IMR-90 (cell line): ENCODE results near the gene ZNF609. TPM values are rescaled to one million over a fixed set of nuclear protein-coding genes. Genes with fewer than 3 reads are reported as not detected.

Source experiments
- ATAC-seq: fragments of 200-7000 bp; cut with Tn5 transposase; 2 replicates; pipeline ENCODE4 v1.9.1; 2020; ENCODE audit warnings: low read depth, mild to moderate bottlenecking, moderate library complexity
- BruUV-seq: library from RNA; stranded (reverse); fragments of 400-500 nt; replicated peaks from 2 replicates; lab custom pipeline; 2021; lab: Mats Ljungman, UMichigan
- CTCF ChIA-PET: fragments of 300-600 bp; formaldehyde crosslinking; extraction: SDS; loops from one replicate; lab custom pipeline; 2021; ENCODE audit warnings: antibody characterized with exemption; lab: Yijun Ruan, JAX
- POLR2A ChIA-PET: fragments of 300-600 bp; sonication (Branson Sonifier 250); formaldehyde crosslinking; loops from one replicate; lab custom pipeline; 2022; ENCODE audit warnings: antibody characterized with exemption; ENCODE audit not compliant: unreplicated experiment; lab: Charles Lee
- DNase-seq: peaks from one replicate; pipeline ENCODE4 v3.0.0; 2013
- H2AFZ ChIP-seq: replicated peaks from 2 replicates; pipeline ENCODE3; 2013; ENCODE audit warnings: low read length, mild to moderate bottlenecking; ENCODE audit not compliant: poor library complexity
- H2AK5ac ChIP-seq: 2 replicates; pipeline ENCODE4 v1.6.1; 2013; ENCODE audit warnings: low read depth, low read length, inconsistent platforms
- H2AK9ac ChIP-seq: replicated peaks from 2 replicates; pipeline ENCODE3; 2013; ENCODE audit warnings: mild to moderate bottlenecking, low read depth, low read length, moderate library complexity; ENCODE audit not compliant: poor library complexity
- H2BK120ac ChIP-seq: 2 replicates; pipeline ENCODE4 v1.6.1; 2013; ENCODE audit warnings: low read depth, low read length, inconsistent platforms
- H2BK15ac ChIP-seq: 3 replicates; pipeline ENCODE4 v1.6.1; 2013; ENCODE audit warnings: low read depth, low read length, inconsistent platforms
- H2BK20ac ChIP-seq: 2 replicates; pipeline ENCODE4 v1.6.1; 2013; ENCODE audit warnings: low read depth, mild to moderate bottlenecking, inconsistent platforms, low read length, moderate library complexity
- H2BK5ac ChIP-seq: 2 replicates; pipeline ENCODE4 v1.6.1; 2013; ENCODE audit warnings: mild to moderate bottlenecking, low read depth, low read length, inconsistent platforms; ENCODE audit not compliant: poor library complexity, severe bottlenecking
- H3K14ac ChIP-seq: replicated peaks from 2 replicates; pipeline ENCODE4 v1.6.1; 2013; ENCODE audit warnings: low read depth, low read length, inconsistent platforms
- H3K18ac ChIP-seq: 2 replicates; pipeline ENCODE4 v1.6.1; 2013; ENCODE audit warnings: low read depth, low read length, control low read depth
- H3K23ac ChIP-seq: 2 replicates; pipeline ENCODE4 v1.6.1; 2013; ENCODE audit warnings: low read depth, low read length, inconsistent platforms
- H3K27ac ChIP-seq: 2 replicates; pipeline ENCODE4 v1.5.1; 2013; ENCODE audit warnings: mild to moderate bottlenecking, control low read depth, low read length; ENCODE audit not compliant: insufficient read depth
- H3K27me3 ChIP-seq: 2 replicates; pipeline ENCODE4 v1.6.1; 2013; ENCODE audit warnings: low read length; ENCODE audit not compliant: control insufficient read depth, insufficient read depth
- H3K36me3 ChIP-seq: 2 replicates; pipeline ENCODE4 v1.6.1; 2013; ENCODE audit warnings: low read length, mixed read lengths; ENCODE audit not compliant: control insufficient read depth, insufficient read depth
- H3K4ac ChIP-seq: 2 replicates; pipeline ENCODE4 v1.6.1; 2013; ENCODE audit warnings: low read depth, low read length, inconsistent platforms
- H3K4me1 ChIP-seq: 2 replicates; pipeline ENCODE4 v1.6.1; 2013; ENCODE audit warnings: low read length, mixed read lengths; ENCODE audit not compliant: control insufficient read depth, insufficient read depth
- H3K4me2 ChIP-seq: 2 replicates; pipeline ENCODE4 v1.6.1; 2013; ENCODE audit warnings: low read depth, mild to moderate bottlenecking, control low read depth, low read length, moderate library complexity
- H3K4me3 ChIP-seq: 2 replicates; pipeline ENCODE4 v1.5.1; 2013; ENCODE audit warnings: low read depth, mild to moderate bottlenecking, control low read depth, low read length, moderate library complexity; ENCODE audit not compliant: insufficient read depth
- H3K56ac ChIP-seq: 2 replicates; pipeline ENCODE4 v1.6.1; 2013; ENCODE audit warnings: low read length, inconsistent platforms; ENCODE audit not compliant: insufficient read depth; ENCODE audit errors: extremely low read depth
- H3K79me1 ChIP-seq, 2 experiments: 2 replicates each; pipeline ENCODE4 v1.6.1; 2013; ENCODE audit warnings: low read length in 2 of 2, inconsistent platforms in 1 of 2, low read depth in 1 of 2
- H3K9ac ChIP-seq: 2 replicates; pipeline ENCODE4 v1.6.1; 2013; ENCODE audit warnings: low read depth, low read length, control low read depth
- H3K9me1 ChIP-seq: 2 replicates; pipeline ENCODE4 v1.6.1; 2013; ENCODE audit warnings: low read length, inconsistent platforms; ENCODE audit not compliant: insufficient read depth
- H3K9me3 ChIP-seq: 2 replicates; pipeline ENCODE4 v1.6.1; 2013; ENCODE audit warnings: low read length; ENCODE audit not compliant: control insufficient read depth, insufficient read depth
- H4K20me1 ChIP-seq: 2 replicates; pipeline ENCODE4 v1.6.1; 2013; ENCODE audit warnings: low read length, inconsistent platforms; ENCODE audit not compliant: insufficient read depth
- H4K5ac ChIP-seq: 2 replicates; pipeline ENCODE4 v1.6.1; 2013; ENCODE audit warnings: mild to moderate bottlenecking, low read depth, low read length, control low read depth
- H4K8ac ChIP-seq, 2 experiments: 2 replicates each; pipeline ENCODE4 v1.6.1; 2013; ENCODE audit warnings: low read depth in 2 of 2, low read length in 2 of 2, control low read depth in 1 of 2, inconsistent platforms in 1 of 2
- H4K91ac ChIP-seq: 2 replicates; pipeline ENCODE4 v1.6.1; 2013; ENCODE audit warnings: low read depth, low read length, inconsistent platforms; ENCODE audit not compliant: insufficient read depth
- BHLHE40 ChIP-seq: fragments of 150-350 bp; IDR thresholded peaks from 2 replicates; pipeline ENCODE4 v1.6.1; 2016; ENCODE audit warnings: mild to moderate bottlenecking, low read depth, low read length
- CEBPB ChIP-seq: IDR thresholded peaks from 2 replicates; pipeline ENCODE4 v1.6.1; 2012; ENCODE audit warnings: low read depth, low read length, improper control_type of control experiment
- CHD1 ChIP-seq: IDR thresholded peaks from 2 replicates; pipeline ENCODE4 v1.6.1; 2012; ENCODE audit warnings: low read depth, low read length, improper control_type of control experiment
- CTCF ChIP-seq: conservative IDR thresholded peaks from 2 replicates; pipeline ENCODE4 v1.5.1; 2012; ENCODE audit warnings: mild to moderate bottlenecking, low read depth, low read length, improper control_type of control experiment
- ELK1 ChIP-seq: fragments of 150-350 bp; IDR thresholded peaks from 2 replicates; pipeline ENCODE4 v1.6.1; 2016; ENCODE audit warnings: low read depth, mild to moderate bottlenecking, low read length, moderate library complexity, borderline replicate concordance
- FOS ChIP-seq: fragments of 150-350 bp; IDR thresholded peaks from 2 replicates; pipeline ENCODE4 v1.6.1; 2016; ENCODE audit warnings: low read depth, low read length
- MAFK ChIP-seq: IDR thresholded peaks from 2 replicates; pipeline ENCODE4 v1.6.1; 2012; ENCODE audit warnings: low read depth, low read length, improper control_type of control experiment
- MAZ ChIP-seq: IDR thresholded peaks from 2 replicates; pipeline ENCODE4 v1.6.1; 2012; ENCODE audit warnings: low read depth, mild to moderate bottlenecking, low read length, improper control_type of control experiment, moderate library complexity, borderline replicate concordance
- MXI1 ChIP-seq: IDR thresholded peaks from 2 replicates; pipeline ENCODE4 v1.6.1; 2012; ENCODE audit warnings: low read depth, mild to moderate bottlenecking, low read length, moderate library complexity, borderline replicate concordance
- NFE2L2 ChIP-seq: fragments of 150-350 bp; IDR thresholded peaks from 2 replicates; pipeline ENCODE4 v1.6.1; 2016; ENCODE audit warnings: low read depth, mild to moderate bottlenecking, low read length
- POLR2A ChIP-seq: IDR thresholded peaks from 2 replicates; pipeline ENCODE4 v1.6.1; 2012; ENCODE audit warnings: mild to moderate bottlenecking, low read depth, low read length
- RAD21 ChIP-seq: IDR thresholded peaks from 2 replicates; pipeline ENCODE4 v1.6.1; 2012; ENCODE audit warnings: low read length, improper control_type of control experiment
- RCOR1 ChIP-seq: IDR thresholded peaks from 2 replicates; pipeline ENCODE4 v1.6.1; 2012; ENCODE audit warnings: mild to moderate bottlenecking, low read length, improper control_type of control experiment; ENCODE audit not compliant: insufficient replicate concordance
- RFX5 ChIP-seq: IDR thresholded peaks from 2 replicates; pipeline ENCODE4 v1.8.0; 2012; ENCODE audit warnings: low read depth, mild to moderate bottlenecking, low read length, moderate library complexity
- SMC3 ChIP-seq: fragments of 150-350 bp; IDR thresholded peaks from 2 replicates; pipeline ENCODE4 v1.6.1; 2016; ENCODE audit warnings: low read depth, mild to moderate bottlenecking, antibody characterized with exemption, low read length, moderate library complexity
- USF2 ChIP-seq: fragments of 150-350 bp; IDR thresholded peaks from 2 replicates; pipeline ENCODE4 v1.6.1; 2017; ENCODE audit warnings: mild to moderate bottlenecking, antibody characterized with exemption, low read length, low read depth
- WGBS, 2 experiments: methylation state at CpG; one replicate each; pipeline versions ENCODE4 v1.1.5 to v1.1.7; 2013; ENCODE audit warnings: missing lambda C conversion rate in 2 of 2; ENCODE audit not compliant: insufficient read length in 1 of 2; ENCODE audit errors: extremely low coverage in 2 of 2; 5-methylcytosine and 5-hydroxymethylcytosine counted together
- dilution Hi-C: fragments of 300-500 bp; cut with HindIII; formaldehyde crosslinking; loops from one replicate; pipeline ENCODE4 v1.14.3; 2018; ENCODE audit warnings: low sequenced_read_pairs; ENCODE audit not compliant: unreplicated experiment
- in situ Hi-C: fragments of 300-500 bp; cut with MboI; formaldehyde crosslinking; loops from 3 replicates; pipeline ENCODE4 v1.14.3; 2019; ENCODE audit warnings: low sequenced_read_pairs, inconsistent platforms, mixed read lengths
- intact Hi-C: fragments of 100-400 bp; cut with micrococcal nuclease; formaldehyde crosslinking; loops from 2 replicates; pipeline ENCODE4 v1.10.0; 2022
- polyA plus RNA-seq, 3 experiments: library from polyadenylated mRNA; depleted of rRNA; stranded (reverse); fragments of >200 nt; gene quantifications; 2 replicates each; pipeline ENCODE4 v1.2.3, GENCODE V29; 2012; ENCODE audit warnings: low replicate concordance in 1 of 3
- total RNA-seq: library from RNA; depleted of rRNA; stranded (reverse); fragments of >200 nt; gene quantifications from 2 replicates; pipeline ENCODE4 v1.2.3, GENCODE V29; 2012

Gene ZNF609
- total and polyA plus RNA-seq, 2 of the 4 experiments (the other 2 are of a cell fraction) = 10.4 to 12.5 TPM

GRCh38 chr15:64634027-64634426, 173.6 kb downstream of the ZNF609 start:
- H2BK5ac ChIP-seq = no peak overlapping the region
- in situ Hi-C loops (no loop called here), intact Hi-C loops (no loop called here), dilution Hi-C loops (no loop called here)
- H4K8ac ChIP-seq = no peak overlapping the region
- no peak overlapping the region for H2AK9ac ChIP-seq
- H3K9me3 ChIP-seq = no peaks in the 10 kb centered on the region
- H3K18ac ChIP-seq = no peak overlapping the region
- CTCF ChIA-PET = no interaction called here
- H3K4ac ChIP-seq = no peak overlapping the region
- H3K4me2 ChIP-seq = no peak overlapping the region
- H4K20me1 ChIP-seq = peaks cover 21% of the 10 kb centered on the region; the same call in 1 of the 2 replicates
- no peak overlapping the region for H2AFZ ChIP-seq
- DNase-seq (no peak), ATAC-seq (no peak)
- H2AK5ac ChIP-seq = no peak overlapping the region
- no peak overlapping the region for H2BK120ac ChIP-seq
- no peak overlapping the region for H4K5ac ChIP-seq
- H3K4me3 ChIP-seq = no peak overlapping the region
- no CpG with 5 or more reads among the region's 2 CpGs for WGBS, 2 experiments
- H3K79me1 ChIP-seq = peaks cover 43 to 76% of the 10 kb centered on the region in 2 experiments
- no peak overlapping the region for H3K27ac ChIP-seq
- no peak overlapping the region for H4K91ac ChIP-seq
- H3K36me3 ChIP-seq = peaks cover 9% of the 10 kb centered on the region
- POLR2A ChIA-PET = no interaction called here
- no peak overlapping the region for H3K56ac ChIP-seq
- no peak overlapping the region for H3K9ac ChIP-seq
- H3K14ac ChIP-seq = no peak overlapping the region
- BruUV-seq = no TSS peak
- no peaks in the 10 kb centered on the region for H3K27me3 ChIP-seq
- peaks cover 20% of the 10 kb centered on the region for H3K4me1 ChIP-seq
- H3K23ac ChIP-seq = no peak overlapping the region
- H2BK15ac ChIP-seq = no peak overlapping the region
- TF ChIP-seq SMC3 (no peak), MAZ (no peak), CTCF (no peak), USF2 (no peak), RCOR1 (no peak), FOS (no peak), BHLHE40 (no peak), CHD1 (no peak), NFE2L2 (no peak), MAFK (no peak), POLR2A (no peak), RAD21 (no peak), MXI1 (no peak), CEBPB (no peak), ELK1 (no peak), RFX5 (no peak)
- H3K9me1 ChIP-seq = peaks cover 4% of the 10 kb centered on the region; the same call in 1 of the 2 replicates
- no peak overlapping the region for H2BK20ac ChIP-seq
